CD4-positive, alpha-beta T cell treated with Interleukin-1 beta for 1 hour (primary cell): ENCODE measurements around the gene IFT57.
A peak's percentile ranks its signal among the peaks of the same experiment; 100 is the strongest.
"Not testable (repeated sequence)": the region's sequence is repeated elsewhere in the genome, so short reads cannot be mapped to it uniquely, and the experiment has no call there.

ENCODE experiments used
- DNase-seq, 2 donors: peaks; one replicate each; pipeline ENCODE4 v3.0.0-alpha.2; 2020 to 2022

The IFT57 gene

GRCh38 chr3:108158251-108158650 is 64.0 kb downstream of the IFT57 start:
- no peak for DNase-seq

- no peak for DNase-seq
Observed at GRCh38 chr3:108157273-108157672, 65.0 kb downstream of the IFT57 start.

DNA sequence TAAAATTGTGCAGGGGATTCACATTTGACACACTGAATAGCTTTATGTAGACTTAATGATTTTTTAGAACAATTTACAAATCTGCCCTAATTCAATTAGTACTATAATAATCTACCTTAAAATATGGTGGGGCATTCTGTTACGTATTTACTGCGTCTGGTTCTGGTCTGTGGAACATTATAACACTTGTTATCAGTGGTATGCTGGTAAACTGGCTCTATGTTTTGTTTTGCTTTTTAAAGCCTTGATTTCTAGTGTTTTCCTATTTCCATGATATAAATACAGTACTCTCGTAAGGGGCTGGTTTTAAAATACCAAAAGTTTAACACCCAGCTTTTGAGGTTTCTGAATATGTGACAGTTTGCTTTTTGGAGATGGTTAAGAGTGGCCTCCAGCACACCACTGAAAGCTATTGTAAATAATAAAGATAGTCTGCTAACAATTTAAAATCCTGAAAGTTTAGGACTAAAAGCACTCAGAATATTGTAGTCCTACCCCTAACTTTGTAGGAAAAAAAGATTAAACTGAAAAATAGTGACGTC is 65.8 kb downstream of the IFT57 start:
- no peak for DNase-seq

GRCh38 chr3:108155642-108156041 is 66.6 kb downstream of the IFT57 start:
- not testable (repeated sequence) for DNase-seq

DNA sequence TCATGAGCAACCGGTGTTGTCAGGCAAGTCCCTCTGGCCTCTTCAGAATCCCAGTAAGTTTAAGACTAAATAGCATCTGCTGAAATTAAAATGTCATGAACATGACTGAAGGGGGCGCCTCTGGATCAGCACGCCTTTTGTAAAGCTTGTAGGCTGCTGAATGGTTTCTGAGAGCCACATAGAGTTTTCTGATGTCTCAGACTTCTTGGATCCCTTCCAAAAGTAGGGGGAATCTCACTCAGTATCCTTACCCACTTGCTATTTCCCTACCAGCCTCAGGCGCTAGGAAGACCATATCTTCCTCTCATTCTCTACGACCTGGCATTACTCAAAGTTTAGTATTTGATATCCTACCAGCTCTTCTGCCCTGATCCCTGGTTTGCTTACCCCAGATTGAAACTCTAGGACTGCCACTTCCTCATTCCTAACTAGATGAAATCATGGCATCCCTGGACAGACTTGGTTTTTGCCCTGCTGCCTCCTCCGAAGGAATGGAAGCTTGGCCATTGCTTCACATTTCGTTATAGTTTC is 68.7 kb downstream of the IFT57 start:
- DNase-seq, result peak; percentile 25 to 58

- no peak for DNase-seq
Observed at GRCh38 chr3:108152274-108152673, 70.0 kb downstream of the IFT57 start.

GRCh38 chr3:108150200-108150599 is 72.0 kb downstream of the IFT57 start:
- no peak for DNase-seq

DNA sequence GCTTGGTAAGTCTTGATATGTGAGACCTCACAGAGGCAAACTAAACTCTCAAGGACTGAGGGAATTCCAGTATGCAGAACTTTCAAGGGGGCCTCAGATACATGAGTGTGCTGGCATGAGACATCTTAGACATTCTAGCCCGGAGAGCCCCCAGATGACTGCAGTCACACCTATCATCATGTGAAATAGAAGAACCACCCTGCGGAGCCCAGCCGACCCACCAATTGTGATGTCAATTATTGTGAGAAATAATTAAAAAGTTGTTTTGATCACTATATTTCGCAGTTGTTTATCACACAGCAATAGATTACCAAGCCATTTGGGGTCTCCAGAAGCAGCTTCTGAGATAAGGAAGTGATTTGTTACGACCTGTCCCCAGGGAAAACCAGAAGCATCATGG is 76.1 kb downstream of the IFT57 start:
- DNase-seq, result no peak

GRCh38 chr3:108145578-108145977 is 76.6 kb downstream of the IFT57 start:
- no peak for DNase-seq

DNA sequence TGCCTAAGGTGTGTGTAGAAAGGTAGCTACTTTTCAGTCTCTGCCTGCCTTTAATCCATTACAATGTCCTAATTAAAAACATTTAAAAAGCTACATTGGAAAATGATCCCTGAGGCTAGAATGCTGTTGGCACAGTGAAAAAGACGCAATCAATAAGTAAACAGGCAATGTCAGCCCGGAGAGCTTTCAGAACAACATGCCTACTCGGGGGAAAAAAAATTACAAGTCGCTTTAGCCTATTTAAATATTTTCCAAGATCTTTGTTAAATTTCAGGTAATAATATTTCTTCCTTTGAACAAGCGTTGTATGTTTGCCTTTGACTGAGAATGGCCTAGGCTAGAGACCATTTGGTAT is 84.8 kb downstream of the IFT57 start:
- DNase-seq, result no peak

DNA sequence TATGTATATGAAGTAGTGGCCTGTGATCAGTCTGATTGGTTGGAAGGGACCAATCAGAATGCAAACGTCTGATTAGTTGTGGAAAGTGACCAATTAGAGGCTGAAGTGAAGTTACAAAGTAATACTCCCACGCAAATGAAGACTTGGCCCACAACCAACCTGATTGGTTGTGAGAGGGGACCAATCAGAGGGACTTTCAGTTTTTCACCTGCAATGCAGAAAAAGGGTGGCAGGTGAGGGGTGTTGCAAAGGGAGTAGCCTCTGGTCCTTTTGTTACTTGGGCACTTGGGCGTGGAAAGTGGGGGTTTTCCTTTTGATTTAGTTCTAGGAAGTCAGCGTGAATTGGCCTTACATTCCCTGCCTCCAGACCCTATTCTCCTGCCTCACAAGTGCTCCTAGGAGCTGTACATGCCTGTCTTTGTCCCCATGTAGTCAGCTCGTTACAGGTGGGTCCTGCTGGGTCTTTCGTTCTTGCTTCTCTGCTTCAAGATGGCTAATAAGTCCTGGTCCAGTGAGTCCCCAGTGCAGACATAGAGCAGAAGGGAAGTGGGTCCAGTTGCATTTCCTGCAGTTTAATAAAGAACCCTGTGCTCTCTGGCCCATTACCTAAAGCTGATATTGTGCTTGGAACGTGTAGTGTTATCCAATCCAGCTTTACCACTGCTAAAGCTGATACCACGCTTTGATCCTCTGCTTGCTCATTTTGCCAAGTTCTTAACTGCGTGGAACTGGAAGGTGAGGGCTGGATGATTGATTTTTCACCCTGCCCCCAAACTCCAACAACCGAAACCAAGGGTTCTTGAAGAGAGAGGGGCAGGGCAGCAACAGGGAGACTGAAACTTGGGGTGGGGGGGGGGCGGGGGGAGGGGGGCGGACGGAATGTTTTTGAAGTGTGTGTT is 85.4 kb downstream of the IFT57 start:
- peak in 1 of 2 donors; percentile 16 for DNase-seq

GRCh38 chr3:108134555-108134880 is 87.7 kb downstream of the IFT57 start:
- DNase-seq, result no peak

GRCh38 chr3:108133858-108134554 is 88.2 kb downstream of the IFT57 start:
- DNase-seq, result no peak

DNA sequence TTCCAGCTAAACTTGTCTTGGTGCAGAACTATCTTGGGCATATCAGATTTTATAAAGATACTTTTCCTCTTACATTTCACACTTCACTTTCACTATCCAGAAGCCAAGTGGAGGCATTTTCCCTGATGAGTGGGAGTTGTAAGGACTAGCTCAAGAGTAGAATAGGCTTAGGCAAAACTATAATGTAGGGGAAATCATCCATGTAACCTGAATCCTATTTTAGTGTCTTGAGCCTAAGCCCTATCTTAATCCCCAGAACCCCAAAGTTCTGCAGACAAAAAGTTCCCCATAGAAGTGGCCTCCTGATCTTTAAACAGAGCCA is 89.2 kb downstream of the IFT57 start:
- DNase-seq, result no peak

GRCh38 chr3:108131475-108132134 is 90.6 kb downstream of the IFT57 start:
- peak in 1 of 2 donors; percentile 23 for DNase-seq

- no peak for DNase-seq
Observed at GRCh38 chr3:108130701-108131474, 91.3 kb downstream of the IFT57 start.

GRCh38 chr3:108130236-108130635 is 92.0 kb downstream of the IFT57 start:
- no peak for DNase-seq

DNA sequence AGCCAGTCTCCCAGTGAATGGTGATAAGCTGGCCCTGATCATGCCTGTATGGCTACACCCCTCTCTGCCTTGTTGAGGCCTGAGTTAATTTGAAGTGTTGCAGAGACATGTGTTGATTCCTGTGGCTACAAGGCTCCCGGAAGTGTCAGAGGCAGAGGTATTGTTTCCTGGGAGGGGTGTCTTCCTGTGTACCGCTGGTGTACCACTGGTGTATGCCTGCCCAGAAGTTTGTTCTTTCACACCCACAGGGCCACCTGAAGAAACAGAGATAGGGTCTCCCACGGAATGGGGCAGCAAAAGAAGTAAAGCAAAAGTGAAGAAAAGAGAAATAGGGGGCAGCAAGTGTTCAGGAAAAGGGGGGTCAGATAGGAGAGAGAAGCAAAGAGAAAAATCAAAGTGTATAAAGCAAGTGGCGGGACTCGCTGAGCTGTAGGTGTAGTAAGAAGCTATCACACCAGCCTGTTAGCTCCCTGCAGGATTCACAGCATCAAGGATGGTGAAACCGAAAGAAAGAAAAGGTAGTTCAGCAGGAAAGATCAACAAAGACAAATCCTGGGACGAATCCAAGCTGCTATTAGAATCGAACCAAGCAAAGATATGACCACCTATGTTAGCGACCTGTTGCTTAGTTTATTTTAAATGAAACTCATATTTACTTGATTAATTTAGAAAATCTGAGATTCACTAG is 94.8 kb downstream of the IFT57 start:
- peak; percentile 70 to 80 for DNase-seq

- DNase-seq, result no peak
Observed at GRCh38 chr3:108126348-108126747, 95.9 kb downstream of the IFT57 start.

- DNase-seq, result peak; percentile 73 to 87
Observed at GRCh38 chr3:108125550-108126071, 96.6 kb downstream of the IFT57 start.

DNA sequence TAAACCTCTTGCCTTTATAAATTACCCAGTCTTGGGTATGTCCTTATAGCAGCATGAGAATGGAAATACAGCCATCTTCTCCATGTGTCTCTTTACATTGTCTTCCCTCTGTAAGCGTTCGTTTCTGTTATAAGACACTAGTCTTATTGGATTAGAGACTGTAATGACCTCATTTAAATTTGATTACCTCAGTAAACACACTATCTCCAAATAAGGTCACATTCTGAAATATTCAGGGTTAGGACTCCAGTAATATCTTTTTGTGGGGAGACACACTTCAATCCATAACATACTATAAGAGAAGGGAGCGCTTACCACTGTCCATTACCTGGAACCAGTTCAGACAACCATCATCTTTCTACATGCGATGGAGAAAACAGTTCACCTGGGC is 97.1 kb downstream of the IFT57 start:
- no peak for DNase-seq
